ENCODE data around the gene COL25A1. TPM values are rescaled to one million over a fixed set of nuclear protein-coding genes. Genes with fewer than 3 reads are reported as not detected.

COL25A1 gene
- total and polyA plus RNA-seq, 11 donors = 0.19 to 1.8 (median 0.50) TPM

DNA sequence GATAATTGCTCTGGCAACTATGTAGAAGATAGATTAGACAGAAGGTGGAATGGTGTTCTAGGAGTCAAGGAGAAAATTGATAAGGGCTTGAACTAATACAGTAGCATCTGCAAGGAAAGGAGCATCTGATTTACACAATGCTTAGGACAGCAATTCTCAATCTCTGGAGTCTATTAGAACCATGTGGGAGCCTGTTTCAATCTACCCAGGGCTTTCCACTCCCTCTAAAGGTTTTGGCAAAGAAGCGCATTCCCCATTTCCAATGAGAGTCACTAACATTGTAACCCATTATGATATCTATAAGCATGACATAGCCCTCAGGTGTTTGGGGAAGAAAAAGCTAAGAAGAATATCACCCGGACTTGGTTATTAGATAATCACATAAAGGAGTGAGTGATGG, 168.2 kb downstream of the COL25A1 start:
- ATAC-seq (no peak), DNase-seq (no peak)
- Histone ChIP-seq H3K27ac (no peak overlapping the region), H3K4me1 (no peaks in the 10 kb centered on the region), H3K4me3 (no peak overlapping the region), H3K9me3 (no peaks in the 10 kb centered on the region), H3K36me3 (no peaks in the 10 kb centered on the region), H3K27me3 (no peaks in the 10 kb centered on the region)
- 91 to 95% (median 92%) methylated on average over 2 of the region's 2 CpGs for WGBS, 4 donors
- intact Hi-C loops (cut with DNase I) = no loop called here
- TF ChIP-seq, protein P1, sequence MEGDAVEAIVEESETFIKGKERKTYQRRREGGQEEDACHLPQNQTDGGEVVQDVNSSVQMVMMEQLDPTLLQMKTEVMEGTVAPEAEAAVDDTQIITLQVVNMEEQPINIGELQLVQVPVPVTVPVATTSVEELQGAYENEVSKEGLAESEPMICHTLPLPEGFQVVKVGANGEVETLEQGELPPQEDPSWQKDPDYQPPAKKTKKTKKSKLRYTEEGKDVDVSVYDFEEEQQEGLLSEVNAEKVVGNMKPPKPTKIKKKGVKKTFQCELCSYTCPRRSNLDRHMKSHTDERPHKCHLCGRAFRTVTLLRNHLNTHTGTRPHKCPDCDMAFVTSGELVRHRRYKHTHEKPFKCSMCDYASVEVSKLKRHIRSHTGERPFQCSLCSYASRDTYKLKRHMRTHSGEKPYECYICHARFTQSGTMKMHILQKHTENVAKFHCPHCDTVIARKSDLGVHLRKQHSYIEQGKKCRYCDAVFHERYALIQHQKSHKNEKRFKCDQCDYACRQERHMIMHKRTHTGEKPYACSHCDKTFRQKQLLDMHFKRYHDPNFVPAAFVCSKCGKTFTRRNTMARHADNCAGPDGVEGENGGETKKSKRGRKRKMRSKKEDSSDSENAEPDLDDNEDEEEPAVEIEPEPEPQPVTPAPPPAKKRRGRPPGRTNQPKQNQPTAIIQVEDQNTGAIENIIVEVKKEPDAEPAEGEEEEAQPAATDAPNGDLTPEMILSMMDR (IDR thresholded peaks at IDR 0.05) = no peak

DNA sequence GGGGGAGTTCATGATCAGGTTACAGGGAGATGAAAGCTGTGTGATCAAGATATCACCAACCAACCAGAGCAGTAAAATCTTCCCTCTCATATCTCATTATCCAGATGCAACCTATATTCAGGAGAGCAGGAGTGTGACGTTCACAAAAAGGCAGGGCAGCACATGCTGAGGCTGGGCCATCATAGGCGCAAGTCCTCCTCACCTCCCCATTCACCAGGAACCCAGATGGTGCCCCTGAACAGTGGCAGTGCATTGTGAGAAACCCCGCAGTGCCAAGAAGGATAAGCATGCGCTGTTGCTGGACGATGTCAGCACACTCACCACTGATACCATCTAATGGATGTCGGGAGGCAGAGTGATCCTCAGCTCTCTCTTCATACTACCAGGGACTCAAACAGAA, 170.9 kb downstream of the COL25A1 start:
- H3K4me3 ChIP-seq = no peak overlapping the region
- WGBS, 4 donors = 58 to 71% (median 66%) methylated on average over 6 of the region's 6 CpGs
- intact Hi-C loops (cut with DNase I) = no loop called here

DNA sequence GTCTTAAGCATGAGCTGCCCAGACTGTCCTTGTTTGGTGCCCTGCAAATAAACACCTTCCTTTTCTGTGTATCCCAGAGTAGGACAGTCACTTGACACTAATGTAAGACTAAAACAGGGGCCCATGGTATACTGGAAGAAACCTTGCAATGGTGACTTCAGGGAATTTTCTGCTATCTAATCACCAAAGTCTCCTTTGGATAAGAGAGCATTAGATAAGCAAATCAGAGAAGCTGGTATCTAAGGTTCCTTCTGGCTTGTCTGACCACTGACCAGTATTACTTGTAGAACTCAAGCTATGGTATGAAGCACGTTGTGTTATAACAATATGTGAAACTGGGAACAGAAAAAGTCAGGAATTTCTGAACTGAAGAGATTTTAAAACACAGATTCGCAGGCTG, 173.9 kb downstream of the COL25A1 start:
- Histone ChIP-seq H3K27ac (no peak overlapping the region), H3K4me3 (no peak overlapping the region), H3K27me3 (no peaks in the 10 kb centered on the region), H3K9me3 (no peaks in the 10 kb centered on the region), H3K4me1 (no peaks in the 10 kb centered on the region), H3K36me3 (no peaks in the 10 kb centered on the region)
- DNase-seq (no peak), ATAC-seq (no peak)
- no peak for TF ChIP-seq POLR2A (IDR thresholded peaks at IDR 0.05)
- TF ChIP-seq, protein P1 (IDR thresholded peaks at IDR 0.05) = no peak
- intact Hi-C loops (cut with DNase I) = no loop called here
- WGBS, 4 donors = 80 to 84% (median 81%) methylated on average over 2 of the region's 2 CpGs

More for the DNA sequence above, 170.9 kb downstream of the COL25A1 start:
- no peaks in the 10 kb centered on the region for H3K36me3 ChIP-seq
- H3K27ac ChIP-seq = no peak overlapping the region
- H3K4me1 ChIP-seq = no peaks in the 10 kb centered on the region
- H3K9me3 ChIP-seq = no peaks in the 10 kb centered on the region
- TF ChIP-seq, protein P1 (IDR thresholded peaks at IDR 0.05) = no peak
- TF ChIP-seq POLR2A (IDR thresholded peaks at IDR 0.05) = no peak
- DNase-seq = no peak
- no peak for ATAC-seq
- H3K27me3 ChIP-seq = no peaks in the 10 kb centered on the region

GRCh38 chr4:109127866-109128265, 174.6 kb downstream of the COL25A1 start:
- 60 to 70% (median 63%) methylated on average over 2 of the region's 2 CpGs for WGBS, 4 donors
- Histone ChIP-seq H3K9me3 (no peaks in the 10 kb centered on the region), H3K27me3 (no peaks in the 10 kb centered on the region), H3K4me1 (no peaks in the 10 kb centered on the region), H3K27ac (no peak overlapping the region), H3K36me3 (no peaks in the 10 kb centered on the region), H3K4me3 (no peak overlapping the region)
- ATAC-seq (no peak), DNase-seq (no peak)
- TF ChIP-seq POLR2A (IDR thresholded peaks at IDR 0.05) = no peak
- TF ChIP-seq, protein P1 (IDR thresholded peaks at IDR 0.05) = no peak
- intact Hi-C loops (cut with DNase I) = no loop called here

Data from heart left ventricle (tissue), 16 donors.